Activated naive CD8-positive, alpha-beta T cell (primary cell): ENCODE measurements around the gene PRPF6.
"Not testable (repeated sequence)": the region's sequence is repeated elsewhere in the genome, so short reads cannot be mapped to it uniquely, and the experiment has no call there.

Source experiments
- H3K27ac Mint-ChIP-seq: one replicate; pipeline ENCODE4 v1.8.0; 2021; ENCODE audit warnings: mixed read lengths
- H3K27me3 Mint-ChIP-seq: one replicate; pipeline ENCODE4 v1.8.0; 2021; ENCODE audit warnings: mixed read lengths
- H3K36me3 Mint-ChIP-seq: one replicate; pipeline ENCODE4 v1.8.0; 2021; ENCODE audit warnings: mixed read lengths
- H3K4me1 Mint-ChIP-seq: one replicate; pipeline ENCODE4 v1.8.0; 2021; ENCODE audit warnings: low read depth, mixed read lengths
- H3K4me3 Mint-ChIP-seq: one replicate; pipeline ENCODE4 v1.8.0; 2021; ENCODE audit warnings: mild to moderate bottlenecking, mixed read lengths
- H3K9me3 Mint-ChIP-seq: one replicate; pipeline ENCODE4 v1.8.0; 2021; ENCODE audit warnings: low read depth, mixed read lengths

PRPF6 gene

DNA sequence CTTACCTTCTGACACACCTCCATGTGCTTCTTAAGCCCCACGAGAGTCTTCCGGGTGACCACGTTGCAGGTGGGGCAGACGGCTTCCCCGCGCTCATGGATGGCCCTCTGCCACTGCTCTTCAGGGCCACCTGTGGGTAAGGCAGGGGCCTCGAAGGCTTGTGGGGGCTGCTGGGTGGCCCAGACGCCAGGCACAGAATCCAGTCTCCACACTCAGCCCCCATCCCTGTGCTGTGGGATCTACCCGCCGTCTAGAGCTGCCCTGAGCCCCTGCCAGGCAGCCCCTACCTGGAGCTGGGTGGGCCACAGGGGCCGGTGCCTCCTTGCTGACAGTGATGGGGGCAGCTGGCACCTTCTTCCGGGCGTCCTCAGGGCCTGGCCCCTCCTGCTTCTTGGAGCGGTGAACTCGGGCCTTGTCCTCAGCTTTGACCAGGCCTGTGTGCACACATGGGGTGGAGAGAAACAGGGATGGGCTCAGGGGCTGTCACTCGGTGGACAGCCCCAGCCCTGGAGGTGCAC, 17.1 kb upstream of the PRPF6 start:
- peaks cover 3% of the 10 kb centered on the region for H3K4me1 Mint-ChIP-seq
- H3K9me3 Mint-ChIP-seq, result no peaks in the 10 kb centered on the region
- H3K36me3 Mint-ChIP-seq, result no peaks in the 10 kb centered on the region
- H3K27ac Mint-ChIP-seq, result no peak overlapping the region
- no peak overlapping the region for H3K4me3 Mint-ChIP-seq
- no peaks in the 10 kb centered on the region for H3K27me3 Mint-ChIP-seq

DNA sequence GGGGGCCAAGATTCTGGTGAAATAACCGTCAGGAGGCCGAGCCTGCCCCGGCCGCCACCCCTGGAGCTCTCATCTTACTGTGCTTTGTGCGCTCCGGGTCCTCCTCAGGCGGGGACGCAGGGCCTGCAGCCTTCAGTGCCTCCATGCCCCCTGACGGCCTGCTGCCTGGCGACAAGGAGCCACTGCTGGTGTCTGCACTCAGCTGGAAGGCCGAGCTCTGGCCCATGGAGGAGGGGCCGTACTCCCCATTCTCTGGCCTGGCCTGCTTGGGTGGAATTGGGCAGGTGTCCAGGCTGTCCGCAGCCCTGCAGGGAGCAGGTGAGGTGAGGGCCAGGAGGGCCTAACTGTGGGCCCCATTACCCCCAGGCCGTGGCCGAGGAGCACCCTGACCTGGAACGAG, 16.5 kb upstream of the PRPF6 start:
- Mint-ChIP-seq H3K36me3 (no peaks in the 10 kb centered on the region), H3K27ac (no peak overlapping the region), H3K9me3 (no peaks in the 10 kb centered on the region), H3K4me1 (peaks cover 4% of the 10 kb centered on the region), H3K27me3 (no peaks in the 10 kb centered on the region), H3K4me3 (no peak overlapping the region)

DNA sequence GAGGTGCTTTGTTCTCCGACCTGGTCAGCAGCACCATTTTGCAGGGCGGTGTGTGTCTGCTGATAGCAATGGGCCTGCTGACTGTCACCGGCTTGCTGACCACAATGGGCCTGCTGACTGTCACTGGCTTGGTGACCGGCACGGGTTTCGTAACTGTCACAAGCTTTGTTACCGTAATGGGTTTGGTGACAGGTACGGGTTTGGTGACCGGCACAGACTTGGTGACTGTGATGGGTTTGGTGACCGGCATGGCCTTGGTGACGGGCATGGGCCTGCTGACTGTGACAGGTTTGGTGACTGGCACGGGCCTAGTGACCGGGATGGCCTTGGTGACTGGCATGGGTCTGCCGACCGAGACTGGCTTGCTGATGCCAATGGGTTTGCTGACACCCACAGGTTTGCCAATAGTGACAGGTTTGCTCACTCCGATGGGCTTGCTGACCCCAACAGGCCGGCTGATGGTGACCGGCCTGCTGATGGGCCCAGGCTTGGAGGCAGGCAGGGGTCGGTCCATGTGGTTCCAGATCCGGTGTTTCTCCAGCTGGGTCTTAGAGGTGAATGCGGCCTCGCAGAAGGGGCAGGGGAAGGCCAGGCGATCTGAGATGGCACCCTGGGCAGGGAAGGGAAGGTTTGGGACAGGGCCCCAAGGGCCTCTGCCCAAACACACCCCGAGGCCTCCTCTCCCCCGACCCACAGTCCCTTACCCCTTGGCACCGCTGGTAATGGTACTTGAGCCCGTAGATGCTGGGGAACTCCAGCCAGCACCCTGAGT, 14.6 kb upstream of the PRPF6 start:
- no peaks in the 10 kb centered on the region for H3K27me3 Mint-ChIP-seq
- H3K4me3 Mint-ChIP-seq, result no peak overlapping the region
- H3K4me1 Mint-ChIP-seq, result peaks cover 5% of the 10 kb centered on the region
- no peak overlapping the region for H3K27ac Mint-ChIP-seq
- no peaks in the 10 kb centered on the region for H3K36me3 Mint-ChIP-seq
- no peaks in the 10 kb centered on the region for H3K9me3 Mint-ChIP-seq

DNA sequence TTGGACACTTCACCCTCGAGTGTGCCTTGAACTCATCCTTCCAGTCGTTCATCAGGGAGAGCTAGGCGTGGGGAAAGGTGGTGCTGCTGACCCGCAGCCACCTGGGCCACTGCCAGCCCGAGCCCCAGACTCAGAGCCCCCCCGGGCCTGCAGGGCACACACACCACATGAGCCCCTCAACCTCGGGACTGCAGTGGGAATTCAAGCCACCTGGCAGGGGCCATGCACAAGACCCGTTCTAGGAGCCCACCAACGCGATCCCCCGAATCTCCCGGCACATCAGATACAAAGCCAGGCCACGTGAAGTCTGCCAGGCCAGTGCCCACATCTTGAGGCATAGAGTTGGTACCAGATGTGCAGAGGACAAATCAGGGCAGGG, 14.0 kb upstream of the PRPF6 start:
- Mint-ChIP-seq H3K4me3 (no peak overlapping the region), H3K27ac (no peak overlapping the region), H3K36me3 (no peaks in the 10 kb centered on the region), H3K9me3 (no peaks in the 10 kb centered on the region), H3K4me1 (peaks cover 5% of the 10 kb centered on the region), H3K27me3 (no peaks in the 10 kb centered on the region)

DNA sequence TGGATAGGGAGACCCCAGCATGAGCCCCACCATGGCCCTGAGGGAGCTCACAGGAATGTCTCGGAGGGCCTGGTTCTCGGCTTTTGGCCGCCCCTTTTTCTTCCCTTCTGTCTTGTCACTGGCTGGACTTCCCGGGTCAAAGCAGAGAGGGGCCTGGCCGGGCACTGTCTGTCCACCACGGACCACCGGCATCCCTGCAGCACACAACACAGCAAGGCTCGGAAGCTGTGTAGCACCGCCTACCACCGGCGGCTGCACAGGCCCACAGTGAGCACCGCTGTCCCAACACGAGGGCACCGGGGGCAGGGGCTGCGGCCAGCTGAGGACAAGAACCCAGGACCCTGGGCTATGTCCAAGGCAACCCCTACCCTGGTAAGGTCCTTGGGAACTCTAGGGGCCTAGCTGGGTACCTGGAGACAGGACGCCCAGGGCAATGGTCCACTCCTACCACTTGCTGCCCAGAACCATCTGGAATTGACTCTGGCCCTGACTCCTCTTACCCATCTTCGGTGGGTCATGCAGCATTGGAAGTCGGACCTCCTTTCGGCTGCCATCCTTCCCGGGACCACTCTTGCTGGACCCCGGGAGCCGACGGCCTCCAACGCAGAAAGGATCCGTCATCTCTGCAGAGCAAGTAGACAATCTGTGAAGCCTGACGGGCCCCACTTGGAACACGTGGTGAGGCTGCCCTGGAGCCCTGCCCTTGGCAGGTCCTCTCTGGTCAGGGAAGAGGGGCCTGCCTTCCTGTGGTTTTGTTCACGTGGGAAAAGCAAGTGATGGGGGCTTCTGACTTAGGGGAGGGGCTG, 13.4 kb upstream of the PRPF6 start:
- Mint-ChIP-seq H3K4me1 (peaks cover 8% of the 10 kb centered on the region), H3K27ac (no peak overlapping the region), H3K9me3 (no peaks in the 10 kb centered on the region), H3K4me3 (peak overlapping the region; percentile 84), H3K36me3 (no peaks in the 10 kb centered on the region), H3K27me3 (no peaks in the 10 kb centered on the region)

DNA sequence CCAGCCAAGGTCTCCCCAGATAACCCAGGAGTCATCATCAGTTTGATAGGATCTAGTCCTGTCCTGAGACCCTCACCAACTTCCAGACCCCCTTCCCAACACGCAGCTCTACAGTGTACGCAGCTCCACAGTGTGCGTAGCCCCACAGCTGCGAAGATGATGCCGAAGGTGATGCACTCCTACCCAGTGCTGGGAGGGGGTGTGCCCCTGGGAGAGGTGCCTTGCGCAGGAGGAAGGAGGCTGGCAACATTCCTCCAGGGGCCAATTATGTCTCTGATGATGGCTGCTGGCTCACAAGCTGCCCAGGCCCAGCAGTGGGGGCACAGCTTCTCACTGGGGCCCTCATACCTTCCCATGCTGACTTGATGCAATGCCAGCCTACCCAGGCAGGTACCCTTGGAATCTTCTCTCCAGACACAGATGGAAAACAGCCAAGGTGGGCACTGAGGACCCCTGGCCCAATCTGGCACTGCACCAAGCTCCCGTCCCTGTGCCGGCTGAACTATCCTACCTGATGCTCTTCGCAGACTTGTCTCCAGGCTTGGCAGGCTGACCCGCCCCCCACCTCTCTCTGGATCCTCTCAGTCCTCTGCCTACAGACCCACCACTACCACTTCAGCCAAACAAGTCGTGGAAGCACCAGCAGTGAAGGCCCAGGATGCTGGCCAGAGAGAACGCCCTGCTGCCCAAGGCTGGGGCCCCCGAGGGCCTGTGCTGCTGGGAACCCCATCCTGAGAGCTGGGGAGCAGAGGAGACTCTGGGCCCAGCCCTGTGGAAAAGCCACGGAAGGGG, 12.6 kb upstream of the PRPF6 start:
- Mint-ChIP-seq H3K9me3 (no peaks in the 10 kb centered on the region), H3K27ac (peak overlapping the region; percentile 66), H3K36me3 (no peaks in the 10 kb centered on the region), H3K4me1 (peaks cover 12% of the 10 kb centered on the region), H3K27me3 (no peaks in the 10 kb centered on the region), H3K4me3 (peak overlapping the region; percentile 84)

DNA sequence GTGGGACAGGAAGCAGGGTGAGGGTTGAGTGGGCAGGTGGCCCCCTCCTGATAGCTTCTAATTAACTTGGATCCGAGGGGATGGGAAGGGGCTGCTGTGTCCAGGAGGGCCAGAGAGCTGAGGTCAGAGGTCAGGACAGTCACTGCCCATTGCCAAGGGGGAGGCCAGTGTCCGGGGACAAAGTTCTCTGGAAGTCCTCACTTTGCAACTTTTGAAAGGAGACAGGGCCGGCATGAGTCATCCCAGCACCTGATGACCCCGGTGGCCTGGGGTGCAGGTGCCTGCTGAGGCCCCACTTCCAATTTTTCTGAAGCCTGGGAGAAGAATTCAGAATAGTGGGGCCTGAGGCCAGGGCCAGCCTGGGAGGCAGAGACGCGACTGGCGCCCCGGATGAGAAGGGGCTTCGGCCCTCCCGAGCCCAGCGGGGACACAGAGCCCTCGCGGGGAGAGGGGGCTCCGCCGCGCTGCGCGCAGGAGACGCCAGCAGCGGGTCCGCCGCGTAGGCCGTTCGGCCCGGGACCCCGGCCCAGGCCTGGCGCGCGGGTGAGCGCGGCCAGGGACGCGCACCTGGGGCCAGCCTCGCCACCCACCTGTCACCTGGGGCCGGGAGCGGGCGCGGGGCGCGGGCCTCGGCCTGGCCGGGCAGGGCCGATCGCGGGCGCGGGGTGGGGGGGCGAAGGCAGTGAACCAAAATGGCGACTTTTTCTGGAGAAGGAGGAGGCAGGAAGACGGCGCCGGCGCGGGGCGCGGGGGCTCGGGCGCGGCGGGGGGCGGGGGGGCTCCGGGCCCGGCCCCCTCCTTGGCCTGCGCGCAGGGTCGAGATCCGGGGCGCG, 11.8 kb upstream of the PRPF6 start:
- H3K4me3 Mint-ChIP-seq, result peak overlapping the region; percentile 84
- H3K36me3 Mint-ChIP-seq, result no peaks in the 10 kb centered on the region
- H3K27me3 Mint-ChIP-seq, result no peaks in the 10 kb centered on the region
- H3K27ac Mint-ChIP-seq, result peak overlapping the region; percentile 41
- peaks cover 17% of the 10 kb centered on the region for H3K4me1 Mint-ChIP-seq
- H3K9me3 Mint-ChIP-seq, result no peaks in the 10 kb centered on the region

DNA sequence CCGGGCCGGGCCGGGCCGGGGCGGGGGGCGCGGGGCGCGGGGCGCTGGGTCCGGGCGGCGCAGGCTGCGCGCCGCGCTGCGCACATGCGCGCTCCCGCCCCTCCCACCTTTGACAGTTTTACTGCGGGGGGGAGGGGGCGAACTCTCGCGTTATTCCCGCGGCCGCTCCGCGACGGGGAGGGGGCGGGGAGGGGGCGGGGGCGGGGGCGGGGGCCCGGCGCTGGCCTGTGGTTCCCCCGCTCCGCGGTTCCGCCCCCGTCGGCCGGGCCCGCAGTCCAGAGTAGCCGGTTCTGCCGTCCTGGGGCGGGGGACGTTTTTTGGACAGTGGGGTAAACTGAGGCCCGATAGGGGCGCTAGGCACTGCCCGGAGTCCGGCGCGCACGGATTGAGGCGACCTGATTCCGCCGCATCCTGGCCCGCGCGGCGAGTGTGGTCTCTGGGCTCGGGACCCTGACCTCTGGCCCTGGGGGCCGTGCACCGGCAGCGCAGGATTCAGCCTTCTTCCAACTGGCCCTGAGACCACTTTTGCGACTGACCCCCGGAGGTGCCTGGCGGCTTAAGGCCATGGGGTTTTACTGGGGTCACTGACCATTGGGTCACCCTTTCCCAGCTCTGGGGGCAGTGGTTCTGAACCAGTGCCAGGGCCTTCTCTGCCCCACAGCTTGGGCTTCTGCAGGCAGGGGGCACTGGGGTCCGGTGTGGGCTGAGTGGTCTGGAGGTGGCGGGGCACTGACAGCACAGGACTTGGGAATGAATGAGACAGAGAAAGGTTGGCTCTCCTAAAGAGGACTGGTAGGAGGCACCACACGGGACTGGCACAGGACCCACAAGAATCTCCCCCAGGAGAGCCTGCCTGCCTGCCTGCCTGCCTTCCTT, 10.9 kb upstream of the PRPF6 start, which contains the start of gene ZNF512B:
ZNF512B (minus strand) TSS at position 93 of the 876 bp plus-strand sequence. CDS start 1,980 bp downstream, outside the sequence.
- peak within 1 kb of the TSS; percentile 84 for H3K4me3 Mint-ChIP-seq
- no peaks in the 10 kb centered on the region for H3K27me3 Mint-ChIP-seq
- peak within 1 kb of the TSS; percentile 41 for H3K27ac Mint-ChIP-seq
- peaks cover 20% of the 10 kb centered on the region for H3K4me1 Mint-ChIP-seq
- H3K36me3 Mint-ChIP-seq, result no peaks in the 10 kb centered on the region
- H3K9me3 Mint-ChIP-seq, result no peaks in the 10 kb centered on the region

DNA sequence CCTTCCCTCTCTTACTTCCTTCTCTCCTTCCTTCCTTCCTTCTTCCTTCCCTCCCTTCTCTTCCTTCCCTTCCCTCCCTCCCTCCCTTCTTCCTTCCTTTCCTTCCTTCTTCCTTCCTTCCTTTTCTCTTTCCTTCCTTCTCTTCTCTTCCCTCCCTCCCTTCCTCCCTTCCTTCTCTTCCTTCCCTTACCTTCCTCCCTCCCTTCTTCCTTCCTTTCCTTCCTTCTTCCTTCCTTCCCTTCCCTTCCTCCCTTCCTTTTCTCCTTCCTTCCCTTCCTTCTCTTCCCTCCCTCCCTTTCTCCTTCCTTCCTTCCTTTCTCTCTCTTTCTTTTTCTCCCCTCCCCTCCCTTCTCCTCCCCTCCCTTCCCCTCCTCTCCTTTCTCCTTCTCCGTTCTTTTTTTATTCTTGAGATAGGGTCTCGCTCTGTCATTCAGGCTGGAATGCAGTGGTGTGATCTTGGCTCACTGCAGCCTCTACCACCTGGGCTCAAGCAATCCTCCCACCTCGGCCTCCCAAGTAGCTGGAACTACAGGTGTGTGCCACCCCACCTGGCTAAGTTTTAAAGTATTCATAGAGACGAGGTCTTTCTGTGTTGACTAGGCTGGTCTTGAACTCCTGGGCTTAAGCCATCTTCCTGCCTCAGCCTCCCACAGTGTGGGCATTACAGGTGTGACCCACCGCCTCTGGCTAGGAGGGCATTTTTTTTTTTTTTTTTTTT, 10.1 kb upstream of the PRPF6 start:
- H3K27ac Mint-ChIP-seq, result no peak overlapping the region
- H3K27me3 Mint-ChIP-seq, result no peaks in the 10 kb centered on the region
- H3K4me1 Mint-ChIP-seq, result peaks cover 20% of the 10 kb centered on the region
- H3K4me3 Mint-ChIP-seq, result peak overlapping the region; percentile 75
- H3K36me3 Mint-ChIP-seq, result no peaks in the 10 kb centered on the region
- H3K9me3 Mint-ChIP-seq, result no peaks in the 10 kb centered on the region

DNA sequence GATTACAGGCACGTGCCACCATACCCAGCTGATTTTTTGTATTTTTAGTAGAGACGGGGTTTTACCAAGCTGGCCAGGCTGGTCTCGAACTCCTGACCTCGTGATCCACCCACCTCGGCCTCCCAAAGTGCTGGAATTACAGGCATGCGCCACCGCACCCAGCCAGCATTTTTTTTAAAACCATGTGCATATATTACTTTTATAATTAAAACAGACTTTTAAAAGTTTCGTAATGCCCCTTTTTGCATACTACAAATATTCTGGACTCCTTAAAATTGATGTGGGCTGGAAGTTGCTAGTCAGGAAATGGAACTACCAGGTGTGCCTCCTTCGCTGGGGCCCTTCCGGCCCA, 9.0 kb upstream of the PRPF6 start:
- H3K4me3 Mint-ChIP-seq, H3K27me3 Mint-ChIP-seq, H3K9me3 Mint-ChIP-seq, H3K36me3 Mint-ChIP-seq, H3K27ac Mint-ChIP-seq: not testable (repeated sequence)
- peaks cover 30% of the 10 kb centered on the region for H3K4me1 Mint-ChIP-seq

DNA sequence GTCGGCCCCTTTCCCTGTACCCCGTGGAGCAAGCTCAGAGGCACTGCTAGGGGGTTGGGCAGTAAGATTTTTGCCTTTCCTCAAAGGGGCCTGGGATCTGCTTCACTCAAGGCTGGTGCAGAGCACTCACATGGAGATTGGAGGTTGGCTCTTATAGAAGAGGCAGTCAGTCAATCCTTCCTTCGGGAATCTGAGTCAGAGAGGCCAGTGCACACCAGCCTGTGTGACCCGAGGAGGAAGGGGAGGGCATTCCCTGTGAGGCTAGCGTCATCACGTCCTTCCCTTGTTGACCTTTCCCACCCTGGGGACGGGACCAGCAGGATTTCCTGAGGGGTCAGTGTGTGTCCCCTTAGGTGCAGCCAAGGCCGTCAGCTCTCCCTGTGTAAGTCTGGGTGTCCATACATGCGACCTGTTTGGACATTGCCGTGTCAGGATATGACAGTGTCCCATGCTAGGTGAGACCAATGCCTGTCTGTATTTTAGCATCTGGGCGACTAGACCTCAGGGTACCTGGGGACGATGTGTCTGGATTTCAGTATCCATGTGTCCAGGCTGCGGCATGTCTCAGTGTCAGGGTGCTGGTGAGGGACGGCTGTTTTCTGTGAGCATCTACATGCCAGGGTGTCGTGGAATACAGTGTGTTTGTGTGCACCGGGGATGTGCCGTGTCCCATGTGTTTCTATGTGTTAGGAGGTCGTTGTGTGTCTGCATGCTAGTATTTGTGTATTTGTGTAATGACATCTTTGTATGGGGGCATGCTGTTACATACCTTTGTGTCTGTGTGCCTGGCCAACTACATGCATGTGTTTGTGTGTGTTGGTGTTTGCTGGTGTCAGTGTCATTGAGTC, 8.4 kb upstream of the PRPF6 start:
- no peak overlapping the region for H3K27ac Mint-ChIP-seq
- peaks cover 3% of the 10 kb centered on the region for H3K36me3 Mint-ChIP-seq
- no peaks in the 10 kb centered on the region for H3K27me3 Mint-ChIP-seq
- H3K9me3 Mint-ChIP-seq, result no peaks in the 10 kb centered on the region
- peaks cover 36% of the 10 kb centered on the region for H3K4me1 Mint-ChIP-seq
- no peak overlapping the region for H3K4me3 Mint-ChIP-seq

DNA sequence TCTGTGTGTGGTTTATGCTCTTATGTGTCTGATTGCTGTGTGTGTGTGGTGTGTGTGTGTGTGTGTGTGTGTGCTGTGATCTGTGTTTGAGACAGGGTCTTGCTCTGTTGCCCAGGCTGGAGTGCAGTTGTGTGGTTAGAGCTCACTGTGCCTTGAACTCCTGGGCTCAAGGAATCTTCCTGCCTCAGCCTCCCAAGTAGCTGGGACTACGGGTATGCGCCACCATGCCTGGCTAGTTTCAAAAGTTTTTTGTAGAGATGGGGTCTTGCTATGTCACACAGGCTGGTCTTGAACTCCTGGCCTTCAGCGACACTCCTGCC, 7.8 kb upstream of the PRPF6 start:
- H3K4me1 Mint-ChIP-seq, result peaks cover 42% of the 10 kb centered on the region
- no peaks in the 10 kb centered on the region for H3K9me3 Mint-ChIP-seq
- no peak overlapping the region for H3K4me3 Mint-ChIP-seq
- no peak overlapping the region for H3K27ac Mint-ChIP-seq
- H3K36me3 Mint-ChIP-seq, result peaks cover 3% of the 10 kb centered on the region
- H3K27me3 Mint-ChIP-seq, result no peaks in the 10 kb centered on the region
